Renal pelvis (tissue), 4 donors: ENCODE measurements around the gene TRMU. TPM values are rescaled to one million over a fixed set of nuclear protein-coding genes. Genes with fewer than 3 reads are reported as not detected.

Experiments used
- DNase-seq: peaks from one replicate; pipeline ENCODE4 v3.0.0-alpha.2; 2013
- polyA plus RNA-seq, 3 donors: library from polyadenylated mRNA; unstranded; fragments of 120-200 nt; gene quantifications; one replicate each; pipeline ENCODE4 v1.2.1, GENCODE V29; 2013; ENCODE audit not compliant: insufficient read length in 3 of 3

TRMU gene
- polyA plus RNA-seq, 3 donors = 55.1 to 58.5 (median 55.9) TPM

DNA sequence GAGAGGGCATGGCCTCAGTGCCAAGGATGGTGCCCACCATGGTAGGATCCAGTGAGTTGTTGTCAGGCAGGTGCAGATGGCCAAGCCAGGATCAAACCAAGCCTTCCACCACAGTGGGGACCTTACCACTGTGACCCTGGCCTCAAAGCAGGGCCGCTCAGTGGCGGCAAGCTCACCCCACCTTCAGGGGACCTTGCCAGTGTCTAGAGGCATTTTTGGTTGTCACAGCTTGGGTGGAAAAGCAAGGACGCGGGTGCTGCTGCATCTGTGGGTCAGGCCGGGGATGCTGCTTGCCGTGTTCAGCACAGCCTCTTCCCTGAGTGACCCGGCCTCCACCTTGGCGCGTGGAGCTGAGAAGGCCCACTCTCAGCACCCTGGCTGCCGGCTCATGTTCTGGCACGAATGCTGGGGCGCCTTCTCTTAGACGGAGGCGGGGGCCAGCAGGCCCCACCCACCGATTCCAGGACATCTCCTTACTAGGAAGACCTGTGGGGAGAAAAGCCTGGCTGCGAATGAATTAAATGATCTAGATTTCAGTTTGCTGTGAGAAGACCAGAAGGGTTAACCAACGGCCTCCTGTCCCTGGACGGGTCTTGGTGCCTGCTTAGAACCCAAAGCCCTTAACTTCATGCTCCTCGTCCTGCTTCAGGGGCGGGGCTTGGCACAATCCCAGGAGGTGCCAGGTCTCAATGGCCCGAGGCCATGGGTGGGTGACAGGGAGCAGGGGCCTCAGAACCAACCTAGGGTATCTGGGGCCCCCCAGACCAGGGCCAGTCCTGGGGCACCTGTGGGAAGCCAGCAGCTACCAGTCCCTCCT, 18.9 kb downstream of the TRMU start:
- DNase-seq = no peak

DNA sequence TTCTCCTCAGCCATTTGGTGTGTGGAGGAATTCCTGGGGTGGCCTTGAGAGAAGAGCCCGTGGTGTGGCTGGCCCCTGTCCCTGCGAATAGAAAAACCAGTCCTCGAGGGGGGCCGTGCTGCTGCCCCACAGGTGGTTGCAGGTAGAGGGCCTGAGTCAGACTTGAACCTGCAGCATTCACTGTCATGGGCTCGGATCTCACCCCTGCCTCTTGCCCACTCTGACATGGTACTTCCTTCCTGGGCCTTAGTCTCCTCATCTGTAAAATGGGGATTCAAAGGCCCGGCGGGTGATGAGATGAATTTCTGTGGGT, 19.4 kb downstream of the TRMU start:
- DNase-seq = no peak

DNA sequence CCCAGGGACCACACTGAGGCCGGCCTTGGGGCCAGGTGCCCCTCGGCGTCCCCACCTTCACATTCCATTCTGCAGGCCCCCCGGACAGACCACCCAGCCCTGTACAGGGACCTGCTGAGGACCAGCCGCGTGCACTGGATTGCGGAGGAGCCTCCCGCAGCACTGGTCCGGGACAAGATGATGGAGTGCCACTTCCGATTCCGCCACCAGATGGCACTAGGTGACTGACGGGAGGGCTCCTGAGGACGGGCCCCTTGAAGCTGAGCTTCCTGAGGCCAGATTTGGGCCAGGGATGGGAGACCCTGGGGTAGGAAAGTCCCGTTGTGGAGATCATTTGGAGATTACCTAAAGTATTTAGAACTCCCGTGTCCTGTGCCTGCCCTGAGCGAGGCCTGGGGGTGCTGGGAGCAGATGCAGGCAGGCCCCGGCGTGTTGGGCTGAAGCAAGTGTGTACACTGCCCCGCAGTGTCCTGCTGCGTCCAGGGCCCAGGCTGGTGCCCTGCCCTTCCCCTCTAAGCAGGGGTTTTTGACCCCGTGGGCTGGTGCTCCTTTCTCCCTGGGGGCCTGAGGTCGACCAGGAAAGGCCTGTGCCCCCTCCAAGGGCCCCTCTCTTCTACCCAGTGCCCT, 20.0 kb downstream of the TRMU start:
- DNase-seq = peak; percentile 66

DNA sequence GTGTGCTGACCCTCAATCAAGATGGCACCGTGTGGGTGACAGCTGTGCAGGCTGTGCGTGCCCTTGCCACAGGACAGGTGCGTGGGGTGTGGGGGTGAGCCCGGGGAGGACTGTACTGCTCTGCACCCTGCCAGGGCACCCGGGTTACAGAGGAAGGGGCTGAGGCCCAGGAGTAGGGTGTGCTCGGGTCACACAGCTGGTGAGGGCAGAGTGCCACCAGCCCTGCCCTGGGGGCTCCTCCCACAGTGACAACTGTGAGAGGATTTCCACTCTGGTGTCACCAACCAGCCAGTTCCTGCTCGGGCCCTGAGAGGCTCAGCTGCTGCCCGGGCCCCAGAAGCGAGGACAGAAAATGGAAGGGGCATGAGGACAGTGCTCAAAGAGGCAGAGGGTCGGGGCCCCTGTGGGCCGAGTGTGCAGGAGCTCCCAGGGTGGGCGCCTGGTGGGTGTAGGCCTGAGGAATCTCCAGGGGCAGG, 20.5 kb downstream of the TRMU start:
- no peak for DNase-seq

DNA sequence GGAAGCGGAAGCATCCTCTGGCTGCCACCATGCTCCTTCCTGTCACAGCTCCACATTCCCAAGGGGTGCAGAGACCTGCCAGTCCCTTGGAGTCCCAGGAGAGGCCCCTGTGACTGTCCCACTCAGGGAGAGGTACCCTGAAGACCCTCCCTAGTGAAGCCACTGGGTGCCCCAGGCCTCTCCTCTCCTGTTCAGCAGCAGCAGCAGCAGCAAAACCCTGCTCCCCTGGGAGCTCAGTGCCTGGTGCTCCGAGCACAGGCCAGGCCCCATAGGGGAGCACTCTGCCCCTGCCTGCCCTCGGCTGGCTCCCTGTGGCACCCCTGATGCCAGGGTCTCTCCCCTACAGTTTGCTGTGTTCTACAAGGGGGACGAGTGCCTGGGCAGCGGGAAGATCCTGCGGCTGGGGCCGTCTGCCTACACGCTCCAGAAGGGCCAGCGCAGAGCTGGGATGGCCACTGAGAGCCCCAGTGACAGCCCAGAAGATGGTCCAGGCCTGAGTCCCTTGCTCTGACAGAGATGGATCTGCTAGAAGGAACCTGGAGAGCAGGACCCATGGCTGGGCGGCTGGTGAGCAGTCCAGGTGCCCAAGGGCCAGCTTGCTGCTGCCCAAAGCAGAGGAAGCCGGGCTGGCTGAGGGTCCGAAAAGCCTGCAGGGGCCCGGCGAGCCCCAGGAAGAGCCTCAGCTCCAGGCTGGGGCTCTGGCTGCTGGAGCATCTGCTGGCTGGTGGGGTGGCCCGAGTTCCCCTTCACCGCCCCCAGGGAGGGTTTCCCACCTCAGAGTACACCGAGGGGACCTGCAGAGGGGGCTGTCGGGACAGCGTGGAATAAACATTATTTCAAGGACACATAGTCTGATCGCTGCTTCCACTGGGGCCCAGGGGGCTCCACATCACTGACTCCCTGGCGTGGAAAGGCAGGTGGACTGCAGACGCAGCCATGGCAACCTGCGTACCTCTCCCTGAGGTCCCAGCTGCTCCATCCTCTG, 21.3 kb downstream of the TRMU start:
- no peak for DNase-seq

DNA sequence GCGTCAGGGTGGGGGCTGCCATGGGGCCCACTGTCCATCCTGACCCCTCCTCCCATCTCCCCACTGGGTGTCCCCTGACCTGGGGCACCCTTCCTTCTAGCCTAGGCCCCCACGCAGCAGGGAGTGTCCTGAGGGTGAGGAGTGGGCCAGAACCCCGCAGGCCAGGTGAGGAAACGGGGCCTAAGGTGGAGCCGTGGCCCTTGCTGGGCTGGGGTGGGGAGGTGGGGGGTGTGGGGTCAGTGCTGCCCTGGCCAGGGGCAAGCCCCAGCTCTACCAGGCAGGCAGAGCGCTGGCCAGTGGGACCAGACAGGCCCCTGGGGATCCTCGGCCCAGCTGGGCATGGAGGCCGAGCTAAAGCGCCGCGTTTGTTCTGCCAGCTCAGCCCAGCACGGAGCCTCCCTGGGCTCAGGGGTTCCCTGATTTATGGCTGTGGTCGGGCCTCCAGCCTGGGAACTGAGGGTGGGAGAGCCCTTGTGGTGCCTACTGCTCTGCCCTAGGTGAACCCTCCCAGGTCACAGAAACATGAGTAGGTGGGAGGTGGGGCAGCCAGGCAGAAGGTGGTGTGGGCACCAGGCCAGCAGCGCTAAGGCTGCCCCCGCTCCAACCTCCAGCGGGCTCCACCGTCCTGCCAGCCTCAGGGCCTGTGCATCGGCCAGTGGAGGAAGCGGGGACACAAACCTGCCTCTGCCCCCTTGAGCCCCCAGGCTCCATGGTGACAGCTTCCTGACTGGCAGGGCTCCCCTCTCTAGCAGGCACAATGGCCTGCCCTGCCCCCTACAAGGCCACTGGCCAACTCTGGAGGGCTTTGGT, 22.4 kb downstream of the TRMU start:
- DNase-seq = peak; percentile 49

DNA sequence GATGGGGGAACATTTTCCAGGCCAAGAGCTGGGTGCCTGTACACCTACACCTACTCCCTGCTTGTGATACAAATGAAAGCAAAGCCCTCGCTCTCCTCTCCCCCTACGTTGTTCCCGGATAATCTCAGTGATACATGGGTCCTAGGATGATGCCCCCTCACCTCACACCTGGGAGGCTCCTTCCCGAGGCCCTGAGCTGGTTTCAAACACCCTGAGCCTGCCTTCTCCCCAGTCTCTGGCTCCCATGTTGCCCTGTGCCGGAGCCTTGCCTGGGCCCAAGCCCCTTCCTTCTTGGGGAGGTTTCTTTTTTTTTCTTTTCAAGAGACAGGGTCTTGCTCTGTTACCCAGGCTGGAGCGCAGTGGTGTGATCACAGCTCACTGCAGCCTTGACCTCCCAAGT, 23.3 kb downstream of the TRMU start:
- no peak for DNase-seq

DNA sequence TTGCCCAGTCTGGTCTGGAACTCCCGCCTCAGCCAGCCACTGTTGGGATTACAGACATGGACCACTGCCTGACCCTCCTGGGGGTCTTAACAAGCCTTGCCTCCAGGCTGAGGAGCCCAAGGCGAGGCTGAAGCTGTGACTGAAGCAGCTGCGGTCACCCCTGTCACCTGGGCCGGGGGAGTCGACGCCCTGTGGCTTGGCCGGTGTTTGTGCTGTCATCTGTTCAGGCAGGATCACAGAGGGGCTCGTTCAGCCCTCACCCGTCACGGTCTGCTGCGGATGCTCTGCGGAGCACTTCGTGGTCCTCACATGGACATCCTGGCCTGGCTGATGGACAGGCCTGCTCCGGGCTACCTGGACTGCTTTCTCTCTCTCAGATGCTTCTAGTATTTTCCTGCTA, 23.8 kb downstream of the TRMU start:
- DNase-seq = no peak

DNA sequence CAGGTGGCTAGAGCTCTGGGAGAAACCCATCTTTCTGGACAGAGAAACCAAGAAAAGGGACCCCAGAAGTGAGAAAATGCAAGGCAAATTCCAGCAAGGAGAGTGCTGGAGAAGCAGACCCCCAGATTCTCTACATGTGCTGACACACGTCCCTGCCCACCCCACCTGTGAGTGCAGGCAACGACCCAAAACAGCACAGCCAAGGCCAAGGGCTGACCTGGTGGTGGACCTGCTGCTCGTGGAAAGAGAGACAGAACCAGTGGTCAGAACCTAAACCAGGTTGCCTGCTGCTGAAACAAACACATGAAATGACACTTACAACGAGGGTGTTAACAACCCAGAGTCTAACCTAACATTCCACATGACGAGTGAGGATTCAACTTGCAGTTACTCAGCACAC, 24.6 kb downstream of the TRMU start:
- no peak for DNase-seq

DNA sequence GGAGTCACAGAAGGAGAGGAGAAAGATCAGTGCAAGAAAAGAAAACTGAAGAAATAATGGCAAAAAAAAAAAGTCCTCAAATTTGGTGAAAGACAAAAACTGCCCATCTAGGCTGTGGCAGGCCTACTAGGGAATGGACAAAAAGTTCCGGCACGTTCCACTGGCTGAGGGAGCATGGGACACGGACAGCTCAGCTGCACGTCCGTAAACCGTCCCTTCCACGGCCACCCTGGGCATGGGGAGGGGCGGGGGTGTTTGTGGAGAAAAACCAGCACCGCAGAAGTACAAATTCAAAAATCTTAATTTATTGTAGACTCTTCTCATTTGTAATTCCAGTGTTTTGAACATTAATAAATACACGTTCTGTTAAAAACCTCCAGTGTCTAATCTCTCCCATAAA, 25.4 kb downstream of the TRMU start:
- no peak for DNase-seq

DNA sequence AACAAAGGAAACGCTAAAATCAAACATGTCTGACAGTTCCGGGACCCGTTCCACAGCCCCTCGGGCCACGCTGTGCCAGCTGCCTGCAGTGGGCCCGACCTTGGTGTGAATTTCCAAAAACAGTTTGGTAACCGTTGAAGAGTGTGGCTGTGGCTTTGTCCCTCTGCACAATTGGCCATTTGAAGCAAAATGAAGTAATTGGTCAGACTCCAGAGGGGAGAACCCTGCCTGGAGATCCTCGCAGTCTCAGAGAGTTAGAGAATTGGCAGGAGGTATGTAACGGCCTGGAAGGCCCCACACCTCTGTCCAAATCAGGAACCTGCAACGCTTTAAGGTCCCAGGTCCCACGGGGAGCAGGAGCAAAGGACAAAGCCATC, 26.3 kb downstream of the TRMU start:
- DNase-seq = no peak

DNA sequence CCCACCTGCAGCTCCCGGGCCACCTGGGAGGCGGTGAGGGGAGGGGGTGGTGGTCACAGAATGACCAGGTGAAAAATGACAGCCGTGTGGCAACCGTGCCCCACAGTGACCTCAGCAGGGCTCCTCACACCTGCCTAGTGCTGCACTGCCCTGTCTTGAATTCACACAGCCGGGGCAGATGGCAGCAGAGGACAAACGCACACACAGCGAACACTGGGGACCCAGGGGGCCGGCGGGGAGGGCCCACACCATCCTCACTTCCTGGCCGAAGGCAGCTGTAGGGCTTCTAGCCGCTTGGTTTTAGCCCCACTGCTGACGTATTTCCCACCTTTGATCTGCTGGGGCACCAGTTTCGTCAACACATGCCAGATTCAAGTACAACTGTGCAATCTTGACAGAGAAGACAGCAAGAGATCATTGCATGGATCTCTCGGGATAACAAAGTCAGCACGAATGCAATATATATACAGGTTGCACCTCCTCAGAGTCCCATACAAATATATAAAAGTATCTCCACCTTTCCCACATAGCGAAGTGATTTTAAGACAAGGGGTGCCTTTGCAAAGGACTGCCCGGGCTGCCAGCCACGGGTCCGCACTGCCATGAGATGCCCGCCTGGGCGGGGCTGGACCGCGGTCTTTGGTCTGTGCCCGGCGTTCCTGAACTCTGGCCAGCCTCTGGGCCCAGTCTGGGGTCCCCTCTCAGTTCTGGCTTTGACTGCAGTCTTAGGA, 26.9 kb downstream of the TRMU start:
- no peak for DNase-seq

DNA sequence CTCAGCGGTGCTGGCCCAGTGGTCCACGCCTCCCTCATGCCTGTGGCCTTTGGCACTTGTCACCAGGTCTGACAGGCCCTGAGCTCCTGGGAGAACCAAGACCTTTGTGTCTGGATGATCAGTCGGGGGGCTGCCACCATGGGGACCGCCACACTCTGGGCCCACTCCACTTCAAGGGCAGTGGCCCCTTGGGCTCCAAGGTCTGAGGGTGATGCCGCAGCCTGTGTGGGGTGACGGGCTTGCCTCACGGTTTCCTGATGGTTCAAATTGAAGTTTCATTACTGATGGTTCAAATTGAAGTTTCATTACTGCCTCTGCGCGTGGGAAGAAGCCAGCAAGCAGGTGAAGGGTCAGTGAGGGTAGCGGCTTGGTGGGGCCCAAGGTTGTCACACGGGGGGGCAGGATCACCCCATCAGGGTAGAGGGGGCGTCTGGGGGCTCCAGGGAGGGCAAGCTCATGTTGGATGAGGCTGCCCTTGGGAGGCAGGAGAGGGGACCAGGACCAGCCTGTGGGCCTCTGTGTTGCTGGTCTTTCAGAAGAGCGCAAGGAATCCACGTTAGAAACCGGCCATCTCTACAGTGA, 27.5 kb downstream of the TRMU start:
- no peak for DNase-seq

DNA sequence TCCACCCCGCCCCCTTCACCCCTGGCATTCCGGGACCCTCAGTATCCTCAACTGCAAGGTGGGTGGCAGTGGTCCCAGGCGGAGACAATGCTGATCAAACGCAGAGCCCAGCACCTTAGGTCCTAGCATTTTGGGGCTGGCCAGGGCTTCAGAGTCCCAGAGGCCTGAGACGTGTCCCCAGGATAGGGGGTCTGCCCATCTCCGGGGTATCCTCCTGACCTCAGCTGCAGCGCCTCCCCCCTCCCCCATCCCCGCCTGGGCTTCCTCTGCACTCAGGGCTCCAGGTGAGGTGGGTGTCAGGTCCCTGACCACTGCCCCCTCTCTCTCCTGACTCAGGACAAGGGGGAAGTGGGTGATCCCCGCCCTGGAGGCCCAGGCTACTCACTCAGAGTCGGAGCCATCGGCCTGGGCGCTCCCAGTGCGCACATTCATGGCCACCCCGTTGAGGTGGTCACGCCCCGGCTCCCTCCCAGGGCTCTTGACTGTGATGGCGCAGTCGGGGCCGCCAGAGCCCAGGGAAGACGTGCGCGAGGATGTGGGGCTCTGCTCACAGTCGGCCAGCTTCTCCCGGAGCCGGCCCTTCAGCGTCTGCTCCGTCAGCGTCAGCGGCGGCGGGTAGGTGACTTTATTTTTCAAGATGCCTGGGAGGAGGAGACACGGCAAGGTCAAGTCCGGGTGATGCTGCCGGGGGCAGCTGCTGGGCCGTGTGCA, 28.3 kb downstream of the TRMU start:
- no peak for DNase-seq

DNA sequence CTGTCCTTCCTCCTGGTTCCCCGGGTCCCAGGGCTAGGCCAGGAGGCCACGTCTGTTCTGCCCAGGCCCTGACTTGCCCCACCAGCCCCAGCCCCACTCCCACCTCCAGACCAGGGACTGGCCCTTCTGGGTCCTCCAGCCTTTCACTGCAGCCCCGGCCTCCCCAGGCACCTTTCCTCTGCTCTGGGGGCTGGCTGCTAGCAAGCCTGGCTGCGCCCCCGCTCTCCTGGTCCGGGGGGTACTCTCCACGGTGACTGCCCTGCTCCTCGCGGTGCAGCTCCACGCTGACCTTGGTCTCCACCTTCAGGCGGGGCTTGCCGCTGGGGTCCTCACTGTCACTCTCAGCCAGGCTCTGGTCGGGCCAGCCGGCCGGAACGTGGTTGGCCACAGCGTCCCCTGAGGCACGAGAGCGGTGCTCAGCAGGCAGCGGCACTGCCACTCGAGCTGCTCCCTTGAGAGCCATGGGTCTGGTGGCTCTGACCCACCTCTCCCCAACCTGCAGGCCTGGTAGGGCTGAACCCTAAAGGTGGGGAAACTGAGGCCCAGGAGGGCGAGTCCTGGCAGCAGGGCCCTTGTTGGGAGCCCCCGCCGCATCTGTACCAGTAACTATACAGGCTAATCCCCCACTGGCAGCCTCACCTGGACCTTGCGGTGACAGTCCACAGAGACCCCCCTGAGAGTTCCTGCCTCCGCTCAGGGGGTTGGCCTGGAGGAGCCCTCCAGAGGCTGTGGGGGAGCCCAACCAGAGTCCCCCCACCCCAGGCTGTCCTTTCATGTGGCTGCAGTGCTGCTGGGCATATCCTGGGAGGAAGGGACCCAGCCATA, 29.0 kb downstream of the TRMU start:
- DNase-seq = no peak

DNA sequence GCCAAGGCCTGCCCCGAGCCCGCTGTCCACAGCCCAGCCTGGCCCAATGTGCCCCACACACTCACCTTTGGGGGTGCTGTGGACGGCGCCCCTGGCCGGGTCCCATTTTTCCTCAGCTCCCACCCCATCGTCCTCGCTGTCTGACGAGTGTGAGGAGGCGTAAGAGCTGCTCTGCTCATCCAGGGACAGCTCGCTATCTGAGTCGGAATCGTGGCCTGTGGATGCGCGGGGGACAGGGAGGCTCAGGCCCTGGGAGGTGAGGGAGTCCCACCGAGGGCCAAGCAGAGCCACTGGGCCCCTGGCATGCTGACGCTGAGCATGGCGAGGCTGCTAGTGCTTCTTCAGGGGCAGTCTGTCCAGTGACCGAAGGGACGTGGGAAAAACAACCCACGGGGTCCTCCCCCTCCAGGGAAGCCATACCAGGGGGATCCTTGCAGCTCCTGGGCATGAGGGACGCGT, 29.7 kb downstream of the TRMU start:
- DNase-seq = no peak

DNA sequence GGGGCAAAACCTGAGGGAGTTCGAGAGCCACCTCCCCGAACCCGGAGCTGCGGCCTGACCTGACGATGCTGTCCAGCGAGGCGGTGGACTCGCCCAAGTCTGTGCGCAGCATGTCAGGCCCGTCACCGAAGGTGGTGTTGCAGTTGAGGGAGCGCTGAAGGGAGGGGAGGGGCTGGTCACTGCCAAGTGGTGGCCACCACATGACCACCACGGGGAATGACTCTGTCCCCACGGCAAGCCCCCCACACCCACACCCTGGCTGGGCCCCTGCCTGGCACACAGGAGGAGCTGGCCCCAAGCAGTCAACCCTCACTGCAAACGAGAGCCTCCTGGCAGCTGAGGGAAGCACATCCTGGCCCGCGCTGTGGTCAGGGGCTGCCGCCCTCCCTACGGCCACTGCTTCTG, 30.8 kb downstream of the TRMU start:
- no peak for DNase-seq

DNA sequence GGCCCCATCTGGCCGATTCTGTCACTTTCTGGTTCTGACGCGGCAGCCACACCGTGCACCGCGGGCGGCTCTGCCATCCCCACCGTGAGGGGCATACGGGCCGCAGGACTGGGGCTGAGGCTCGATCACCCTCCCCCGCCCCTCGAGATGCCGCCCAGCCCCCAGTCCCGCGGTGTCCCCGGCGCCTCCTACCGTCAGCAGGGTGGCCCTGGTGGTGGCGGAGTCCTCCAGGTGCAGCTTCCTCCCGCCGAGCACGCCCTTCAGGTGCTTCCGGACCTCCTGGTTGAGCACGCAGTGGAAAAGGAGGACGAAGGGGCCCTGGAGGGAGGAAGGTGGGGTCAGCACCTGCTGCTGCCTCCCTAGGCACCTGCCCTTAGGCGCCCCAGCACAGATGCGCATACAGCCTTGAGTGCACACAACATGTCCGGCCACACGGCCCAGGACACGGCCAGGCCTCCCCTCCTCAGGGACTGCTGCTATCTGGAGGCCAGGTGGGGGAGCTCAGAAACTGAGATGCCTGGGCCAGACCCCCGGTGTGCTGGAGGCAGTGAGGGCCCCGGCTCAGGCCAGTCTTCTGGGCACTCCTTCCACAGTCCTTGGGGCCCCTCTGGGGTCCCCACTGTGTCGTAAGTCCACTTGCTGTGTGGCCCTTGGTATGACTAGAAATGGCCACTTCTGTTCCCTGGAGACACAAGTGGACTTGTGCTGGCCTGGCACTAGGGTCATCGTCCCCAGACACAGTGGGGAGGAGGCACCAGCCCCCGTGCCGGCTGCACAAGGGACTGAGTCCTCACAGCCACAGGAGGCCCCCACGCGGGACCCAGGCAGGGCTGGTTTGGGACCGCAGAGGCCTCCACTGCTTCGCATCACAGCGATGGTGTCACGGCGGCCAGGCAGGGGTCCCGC, 31.5 kb downstream of the TRMU start:
- DNase-seq = no peak
